Dedifferentiated amniotic fluid mesenchymal stem cell (primary cell): ENCODE measurements around the gene PRKAR2B.
A peak's percentile ranks its signal among the peaks of the same experiment; 100 is the strongest.

ENCODE experiments used
- DNase-seq: peaks from one replicate; pipeline ENCODE4 v3.0.0-alpha.2; 2016; ENCODE audit errors: extremely low spot score

The PRKAR2B gene

DNA sequence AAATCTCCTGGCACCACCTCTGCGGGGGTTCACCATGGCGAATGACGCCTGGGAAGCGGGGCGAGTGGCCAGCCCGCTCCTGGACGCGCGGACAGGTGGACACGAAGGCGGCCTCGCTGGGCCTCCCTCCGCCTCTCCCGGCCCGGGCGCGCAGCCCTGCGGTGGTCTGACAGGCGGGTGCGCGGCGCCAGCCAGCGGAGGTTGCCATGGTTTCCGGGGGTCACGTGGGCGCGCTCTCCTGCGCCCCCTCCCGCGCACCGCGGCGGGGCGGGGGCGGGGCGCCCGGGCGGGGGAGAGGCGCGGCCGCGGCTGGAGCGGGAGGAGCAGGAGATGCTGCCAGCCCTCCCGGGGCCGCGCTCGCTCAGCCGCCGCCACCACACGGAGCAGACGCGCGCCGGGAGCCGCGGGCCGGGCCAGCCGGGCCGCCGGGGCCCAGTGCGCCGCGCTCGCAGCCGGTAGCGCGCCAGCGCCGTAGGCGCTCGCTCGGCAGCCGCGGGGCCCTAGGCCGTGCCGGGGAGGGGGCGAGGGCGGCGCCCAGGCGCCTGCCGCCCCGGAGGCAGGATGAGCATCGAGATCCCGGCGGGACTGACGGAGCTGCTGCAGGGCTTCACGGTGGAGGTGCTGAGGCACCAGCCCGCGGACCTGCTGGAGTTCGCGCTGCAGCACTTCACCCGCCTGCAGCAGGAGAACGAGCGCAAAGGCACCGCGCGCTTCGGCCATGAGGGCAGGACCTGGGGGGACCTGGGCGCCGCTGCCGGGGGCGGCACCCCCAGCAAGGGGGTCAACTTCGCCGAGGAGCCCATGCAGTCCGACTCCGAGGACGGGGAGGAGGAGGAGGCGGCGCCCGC is at the start of gene PRKAR2B:
PRKAR2B (plus strand) TSS at position 359 of the 848 bp plus-strand sequence; CDS start at position 562, 203 bp downstream.
- peak; percentile 29 for DNase-seq

DNA sequence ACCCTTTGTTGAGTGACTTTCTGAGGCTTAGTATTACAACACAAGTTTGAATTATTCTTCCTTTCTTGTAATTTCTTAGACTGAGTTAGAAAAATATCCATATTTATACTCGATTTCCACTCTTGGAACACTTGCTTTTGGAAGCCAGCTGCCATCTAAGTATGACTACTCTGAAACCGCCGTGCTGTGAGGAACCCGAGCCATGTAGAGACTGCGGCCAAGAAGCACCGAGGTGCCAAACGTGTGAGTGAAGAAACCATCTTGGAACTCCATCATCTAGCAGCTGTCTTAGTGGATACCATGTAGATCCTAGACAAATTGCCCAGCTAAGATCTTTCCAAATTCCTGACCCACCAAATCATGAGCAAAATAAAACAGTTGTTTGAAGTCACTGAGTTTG is 49.7 kb upstream of the PRKAR2B start:
- DNase-seq: no peak

DNA sequence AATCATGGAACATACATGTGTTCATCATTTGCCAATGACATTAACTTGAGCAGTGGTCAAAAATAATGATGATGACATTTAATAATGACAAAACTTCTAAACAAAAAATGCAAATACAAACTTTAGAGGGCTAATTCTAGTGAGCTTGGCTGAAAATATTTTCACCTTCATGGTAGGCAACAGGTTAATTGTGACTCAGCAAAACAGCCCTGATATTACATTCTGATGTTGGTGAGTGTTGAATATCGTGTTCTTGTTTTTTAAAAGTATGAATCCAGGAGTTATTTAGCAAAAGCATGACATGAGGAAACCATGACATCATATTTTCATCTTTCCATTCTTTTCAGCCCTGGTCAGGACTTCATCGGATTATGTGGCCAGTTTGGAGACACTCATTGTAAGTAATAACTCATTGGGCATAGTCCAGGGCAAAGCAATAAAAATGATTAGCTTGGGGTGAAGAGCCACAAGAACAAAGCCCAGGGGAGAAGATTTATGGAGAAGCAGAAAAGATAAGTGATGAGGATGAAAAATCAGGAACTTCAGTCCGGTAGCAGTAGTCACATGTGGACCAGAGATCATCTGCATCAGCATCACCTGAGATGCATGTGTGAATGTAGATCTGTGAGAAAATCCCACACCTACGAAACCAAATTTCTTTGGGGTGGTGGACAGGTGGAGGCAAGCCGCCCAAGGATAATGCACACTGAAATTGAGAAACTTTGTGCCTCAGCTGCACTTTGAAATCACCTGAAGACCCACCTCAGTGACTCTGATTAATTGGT is 46.8 kb upstream of the PRKAR2B start:
- DNase-seq: no peak

DNA sequence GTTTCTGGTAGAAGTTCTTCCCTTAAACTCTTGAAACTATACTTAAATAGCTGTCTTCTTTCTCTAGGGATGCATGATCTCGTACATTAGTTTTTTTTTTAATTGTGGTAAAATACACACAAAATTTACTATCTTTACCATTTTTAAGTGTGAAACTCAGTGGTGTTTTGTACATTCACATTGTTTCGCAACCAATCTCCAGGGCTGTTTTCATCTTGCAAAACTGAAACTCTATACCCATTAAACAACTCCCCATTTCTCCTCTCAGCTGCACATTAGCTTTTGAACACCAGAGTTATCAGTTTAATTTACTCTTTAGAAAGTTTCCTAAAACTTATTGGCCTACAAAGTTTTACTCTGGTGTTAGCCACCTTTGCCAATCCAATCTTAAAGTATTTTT is 45.5 kb upstream of the PRKAR2B start:
- DNase-seq: no peak

DNA sequence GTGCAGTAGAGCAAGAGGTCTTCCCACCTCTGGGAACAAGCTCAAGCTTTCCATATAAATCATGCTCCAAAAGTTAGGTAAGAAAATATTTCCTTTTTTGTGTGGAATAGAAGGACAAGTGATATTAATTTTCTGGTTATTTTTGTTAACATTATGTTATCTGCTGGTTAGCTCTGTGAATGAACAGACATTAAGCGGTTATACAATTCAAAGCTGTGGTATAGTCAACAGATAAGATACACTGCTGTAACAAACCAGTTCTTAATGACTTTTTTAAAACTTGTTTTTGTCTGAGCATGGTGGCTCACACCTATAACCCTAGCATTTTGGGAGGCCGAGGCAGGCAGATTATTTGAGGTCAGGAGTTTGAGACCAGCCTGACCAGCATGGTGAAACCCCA is 43.0 kb upstream of the PRKAR2B start:
- no peak for DNase-seq

DNA sequence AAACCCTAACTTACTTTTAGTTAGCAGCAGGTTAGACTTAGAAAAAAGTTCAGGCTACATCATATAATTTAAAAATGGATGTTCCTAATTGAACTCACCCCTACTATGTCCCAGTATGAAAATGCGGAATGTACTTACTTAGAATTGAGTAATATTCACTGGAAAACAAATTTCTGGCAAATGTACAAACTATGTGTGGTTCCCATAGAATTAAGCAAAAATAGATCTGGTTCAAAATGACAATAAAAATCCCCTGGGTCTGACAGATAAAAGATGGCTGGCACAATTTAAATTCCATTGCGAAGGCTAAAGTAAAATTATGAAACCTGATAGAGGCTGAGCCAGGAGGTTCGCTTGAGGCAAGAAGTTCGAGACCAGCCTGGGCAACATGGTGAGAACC is 42.4 kb upstream of the PRKAR2B start:
- DNase-seq: no peak

DNA sequence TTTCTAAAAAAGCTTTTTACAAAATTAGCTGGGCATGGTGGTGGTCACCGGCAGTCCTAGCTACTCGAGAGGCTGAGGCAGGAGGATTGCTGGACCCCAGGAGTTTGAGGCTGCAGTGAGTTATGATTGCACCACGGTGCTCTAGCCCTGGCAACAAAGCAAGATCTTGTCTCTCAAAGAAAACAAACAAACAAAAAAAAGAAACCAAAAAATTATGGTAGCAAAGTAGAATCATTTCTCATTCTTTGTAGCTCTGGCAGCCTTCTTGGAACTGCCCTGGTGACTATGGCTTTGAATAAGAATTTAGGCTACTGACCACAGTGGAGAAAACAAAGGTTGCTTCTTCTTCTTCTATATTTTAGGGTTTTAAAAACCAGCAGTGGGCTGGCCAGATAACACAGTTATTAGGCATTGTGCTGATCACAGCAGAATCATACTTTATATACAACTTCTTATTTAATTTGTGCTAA is 41.9 kb upstream of the PRKAR2B start:
- DNase-seq: no peak

DNA sequence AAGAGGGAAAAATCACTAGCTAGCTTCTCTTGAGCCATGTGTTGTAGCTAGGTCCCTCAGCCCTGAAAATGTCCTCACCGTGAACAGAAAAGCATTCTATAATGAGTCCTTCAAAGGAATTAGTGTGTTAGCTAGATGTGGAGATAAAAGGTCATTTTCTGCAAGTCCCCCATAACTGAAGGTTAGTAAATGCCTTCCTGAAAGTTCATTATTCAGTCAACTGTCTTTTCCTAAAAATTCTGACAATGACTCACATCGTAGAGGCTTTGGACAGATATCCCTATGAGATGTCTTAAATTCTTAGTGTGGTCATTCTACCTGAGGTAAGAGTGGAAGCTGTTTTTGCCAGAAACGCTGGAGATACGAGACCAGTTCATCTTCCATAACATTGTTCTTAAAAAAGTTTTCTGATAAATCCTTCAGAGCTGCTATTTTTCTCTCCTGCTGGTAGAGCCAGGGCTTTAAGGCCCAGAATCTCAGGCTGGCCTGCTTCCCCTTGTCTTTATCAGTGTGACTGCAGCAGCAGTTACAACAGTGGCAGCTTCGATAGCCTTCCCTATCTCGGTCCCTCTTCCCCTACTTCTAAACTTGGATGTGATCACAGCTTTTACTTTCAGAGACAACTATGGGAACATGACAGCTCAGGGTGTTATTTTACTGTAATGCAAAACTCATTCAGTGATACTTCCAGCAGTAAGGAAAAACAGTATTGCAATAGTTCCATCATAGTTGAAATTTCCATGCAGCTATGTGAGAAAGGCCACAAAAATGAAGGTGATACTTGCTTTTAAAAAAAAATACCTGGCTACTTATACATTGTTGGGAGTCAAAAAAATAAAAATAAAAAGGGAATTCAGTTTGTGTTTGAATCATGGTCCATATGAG is 37.3 kb upstream of the PRKAR2B start:
- no peak for DNase-seq

DNA sequence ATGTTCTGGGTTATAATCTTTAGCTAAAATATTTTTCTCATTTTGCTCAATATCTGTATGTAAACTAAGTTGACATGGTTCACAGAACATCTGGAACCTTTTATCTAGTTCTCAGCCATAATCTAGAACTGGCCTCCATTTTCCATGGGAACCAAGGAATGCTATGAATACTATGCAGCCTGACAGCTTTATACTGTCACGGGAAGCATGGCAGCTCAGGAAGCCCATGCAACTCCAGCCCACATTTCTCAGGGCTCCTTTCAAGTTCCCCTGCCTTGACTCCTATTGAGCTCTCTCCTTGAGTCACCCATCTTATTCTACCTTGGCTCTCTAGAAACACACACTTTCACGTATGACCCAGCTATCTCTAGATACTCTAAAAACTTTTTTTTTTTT is 36.6 kb upstream of the PRKAR2B start:
- no peak for DNase-seq

DNA sequence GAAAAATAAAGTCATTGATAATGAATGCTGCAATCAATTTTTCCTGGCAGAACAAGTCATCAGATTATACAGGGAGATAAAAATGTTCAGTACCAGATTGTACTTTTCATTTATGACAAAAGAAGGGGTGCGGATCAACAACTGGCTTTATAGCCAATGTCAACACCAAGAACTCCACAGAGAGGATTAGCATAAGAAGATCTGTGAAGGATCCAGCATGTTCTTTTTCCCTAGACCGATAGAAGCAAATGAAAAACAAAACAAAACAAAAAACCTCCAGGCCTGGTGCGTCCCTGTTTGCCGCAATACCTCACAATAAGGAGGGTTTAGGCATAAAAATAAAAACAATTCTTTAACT is 34.7 kb upstream of the PRKAR2B start:
- DNase-seq: no peak

DNA sequence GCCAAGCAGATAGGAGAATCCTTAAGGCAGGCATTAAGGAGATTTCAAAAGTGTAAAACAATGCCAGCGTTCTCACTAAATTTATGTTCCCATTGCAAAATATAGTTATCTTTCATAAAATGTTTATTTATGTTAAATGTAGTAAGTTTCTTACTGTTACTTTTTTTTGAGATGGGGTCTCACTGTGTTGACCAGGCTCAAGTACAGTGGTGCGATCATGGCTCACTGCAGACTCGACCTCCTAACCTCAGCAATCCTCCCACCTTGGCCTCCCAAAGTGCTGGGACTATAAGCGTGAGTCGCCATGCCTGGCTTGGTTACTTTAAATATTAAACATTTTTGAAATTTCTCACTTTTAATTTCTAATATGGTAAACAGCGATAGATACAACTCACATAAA is 31.8 kb upstream of the PRKAR2B start:
- no peak for DNase-seq

DNA sequence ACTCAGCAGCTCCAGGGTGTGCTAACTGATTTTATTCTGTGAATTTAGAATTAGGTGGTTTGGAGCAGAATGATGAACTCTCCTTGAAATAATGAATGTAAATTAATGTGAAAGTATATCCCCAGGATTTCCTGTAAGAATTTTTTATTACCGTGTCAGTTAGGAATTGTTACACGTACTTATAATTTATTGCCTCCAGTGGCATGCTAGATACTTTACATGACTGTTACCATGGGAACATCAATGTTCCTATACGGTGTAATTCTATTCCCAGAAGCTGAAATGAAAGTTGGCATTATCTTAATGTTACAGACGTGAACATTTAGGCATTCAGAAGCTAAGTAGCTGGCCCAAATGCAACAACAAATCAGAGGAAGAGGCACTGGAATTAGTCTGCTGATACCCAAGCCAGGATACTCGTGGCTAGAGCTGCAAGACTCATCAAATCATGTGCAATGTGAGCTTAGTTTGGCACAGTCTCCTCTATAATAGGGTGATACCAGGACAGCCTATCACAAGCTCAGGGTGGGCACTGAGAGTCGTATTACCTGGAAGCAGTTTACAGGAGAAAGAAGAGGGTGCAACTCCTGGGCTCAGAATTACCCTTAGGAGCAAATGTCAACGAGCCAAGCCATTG is 30.0 kb upstream of the PRKAR2B start:
- DNase-seq: no peak

DNA sequence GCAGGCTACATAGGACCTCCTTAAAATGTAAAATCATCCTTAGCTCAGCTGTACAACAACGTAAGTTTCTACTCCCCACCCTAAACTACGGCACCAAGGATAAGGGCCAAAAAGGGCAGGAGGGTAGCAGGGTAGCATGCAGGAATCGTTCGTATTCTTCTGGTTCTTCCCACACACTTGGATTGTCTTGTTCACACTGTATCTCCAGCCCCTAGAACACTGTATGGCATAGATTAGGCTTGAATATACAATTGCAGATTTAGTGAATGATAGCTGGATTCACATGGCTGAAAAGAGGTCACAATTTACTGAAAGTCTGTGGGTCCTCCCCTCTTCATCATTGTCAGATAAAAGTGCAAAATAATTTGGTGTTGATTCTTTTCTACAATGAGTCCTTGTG is 28.2 kb upstream of the PRKAR2B start:
- no peak for DNase-seq

DNA sequence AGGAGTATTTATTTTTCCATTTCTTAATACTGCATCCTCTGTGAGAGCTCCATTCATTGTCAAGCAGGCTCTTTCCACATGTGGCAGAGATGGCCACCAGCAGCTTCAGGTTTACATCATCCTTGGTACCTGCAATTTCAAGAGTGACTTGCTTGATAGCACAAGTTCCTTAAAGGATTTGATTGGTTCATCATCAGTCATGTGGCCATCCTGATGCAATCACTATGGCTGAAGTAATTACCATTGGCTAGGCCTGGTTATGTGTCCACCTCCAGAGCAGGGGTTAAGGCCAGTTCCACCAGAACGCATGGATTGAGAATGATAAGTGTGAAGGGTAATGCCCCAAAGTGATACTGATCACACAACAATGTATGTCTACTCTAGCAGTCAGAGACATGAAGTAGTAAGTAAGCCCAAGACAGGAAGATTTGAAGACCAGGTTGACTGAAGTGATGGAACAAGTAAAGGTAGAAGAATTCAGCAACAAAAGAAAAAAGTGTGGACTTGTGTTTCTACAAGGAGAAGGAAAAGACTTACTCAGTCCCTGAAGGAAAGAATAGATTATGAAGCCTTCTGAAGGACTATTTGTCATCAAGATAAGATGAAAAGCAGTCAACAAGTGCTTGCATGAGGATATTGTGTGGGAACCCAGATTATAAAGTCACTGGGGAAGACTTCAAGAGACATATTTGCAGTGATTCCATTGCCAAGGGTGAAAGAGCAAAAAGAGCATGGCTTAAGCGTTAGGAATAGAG is 26.4 kb upstream of the PRKAR2B start:
- no peak for DNase-seq

DNA sequence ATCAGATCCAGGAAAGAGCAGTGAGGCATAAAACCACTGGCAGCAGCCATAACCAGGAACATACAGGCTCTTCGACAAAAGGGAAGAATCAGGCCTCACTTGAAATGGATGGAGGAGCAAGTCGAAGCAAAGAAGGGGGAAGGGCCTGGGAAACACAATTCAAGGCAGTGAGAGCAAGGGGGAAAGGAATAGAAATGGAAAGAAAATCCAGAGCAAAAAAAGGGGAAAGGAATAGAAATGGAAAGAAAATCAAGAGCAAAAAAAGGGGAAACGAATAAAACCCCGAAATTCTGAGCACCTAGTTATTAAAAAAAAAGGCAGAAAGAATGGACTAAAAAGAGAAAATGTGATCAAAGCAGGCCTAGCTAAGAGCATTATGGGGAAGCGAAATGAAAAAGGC is 24.1 kb upstream of the PRKAR2B start:
- DNase-seq: no peak

DNA sequence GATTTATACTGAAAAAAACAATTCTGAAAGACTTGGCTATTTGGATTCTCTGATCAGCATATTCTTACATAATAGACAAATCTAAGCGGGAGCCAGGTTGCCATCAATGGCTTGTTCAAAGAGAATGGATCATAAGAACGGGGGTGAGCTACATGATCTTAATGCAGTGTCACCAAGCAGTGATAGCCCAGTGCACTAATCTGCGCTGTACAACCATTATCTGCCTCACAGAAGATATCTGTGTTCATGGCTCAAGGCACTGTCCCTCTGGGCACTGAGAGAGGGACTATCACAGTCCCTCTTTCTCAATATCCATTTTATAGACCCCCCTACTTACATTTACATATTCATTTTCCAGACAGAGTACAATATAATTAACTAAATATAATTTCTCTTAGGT is 22.9 kb upstream of the PRKAR2B start:
- DNase-seq: no peak

DNA sequence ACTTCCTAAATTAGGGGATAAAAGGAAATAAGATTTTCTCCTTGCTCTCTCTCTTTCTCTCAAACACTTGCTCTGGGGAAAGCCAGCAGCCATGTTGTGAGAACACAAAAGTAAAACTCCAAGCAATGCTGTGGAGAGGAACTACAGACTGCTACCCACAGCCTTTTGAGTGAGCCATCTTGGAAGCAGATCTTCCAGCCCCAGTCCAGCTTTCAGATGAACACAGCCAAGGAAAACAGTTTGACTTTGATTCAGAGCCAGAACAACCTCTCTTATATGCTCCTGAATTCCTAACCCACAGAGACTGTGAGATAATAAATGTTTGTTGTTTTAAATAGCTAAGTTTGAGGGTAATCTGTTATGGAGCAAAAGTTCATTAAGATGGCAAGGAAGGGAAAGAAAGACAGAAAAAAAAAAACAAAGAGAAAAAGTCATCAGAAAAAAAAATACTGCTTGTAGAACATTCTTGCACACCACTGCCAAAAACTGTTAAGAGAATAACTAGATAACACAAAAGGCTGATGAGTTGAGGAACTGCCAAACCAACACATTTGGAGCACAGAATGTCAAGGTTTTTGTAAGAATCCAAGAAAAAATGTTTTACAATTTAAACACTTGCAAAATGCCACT is 20.9 kb upstream of the PRKAR2B start:
- no peak for DNase-seq

DNA sequence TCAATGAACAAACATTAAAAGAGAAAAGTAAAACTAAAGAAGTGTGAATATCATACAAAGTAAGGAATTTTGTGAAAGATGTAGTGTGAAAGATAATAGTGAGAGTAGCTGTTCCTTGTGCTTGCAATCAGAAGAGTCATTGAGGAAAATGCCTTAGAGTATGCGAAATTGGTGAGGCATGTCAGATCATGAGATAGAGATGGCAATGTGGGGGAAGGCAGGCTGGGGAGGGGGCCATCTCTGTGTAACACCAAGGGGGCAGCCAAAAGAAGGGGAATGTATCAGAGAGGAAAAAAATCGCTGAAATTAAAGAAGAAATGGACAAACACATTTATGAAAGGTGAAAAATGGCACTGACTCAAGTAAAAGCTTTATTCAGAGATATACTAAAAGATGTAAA is 19.6 kb upstream of the PRKAR2B start:
- DNase-seq: no peak

DNA sequence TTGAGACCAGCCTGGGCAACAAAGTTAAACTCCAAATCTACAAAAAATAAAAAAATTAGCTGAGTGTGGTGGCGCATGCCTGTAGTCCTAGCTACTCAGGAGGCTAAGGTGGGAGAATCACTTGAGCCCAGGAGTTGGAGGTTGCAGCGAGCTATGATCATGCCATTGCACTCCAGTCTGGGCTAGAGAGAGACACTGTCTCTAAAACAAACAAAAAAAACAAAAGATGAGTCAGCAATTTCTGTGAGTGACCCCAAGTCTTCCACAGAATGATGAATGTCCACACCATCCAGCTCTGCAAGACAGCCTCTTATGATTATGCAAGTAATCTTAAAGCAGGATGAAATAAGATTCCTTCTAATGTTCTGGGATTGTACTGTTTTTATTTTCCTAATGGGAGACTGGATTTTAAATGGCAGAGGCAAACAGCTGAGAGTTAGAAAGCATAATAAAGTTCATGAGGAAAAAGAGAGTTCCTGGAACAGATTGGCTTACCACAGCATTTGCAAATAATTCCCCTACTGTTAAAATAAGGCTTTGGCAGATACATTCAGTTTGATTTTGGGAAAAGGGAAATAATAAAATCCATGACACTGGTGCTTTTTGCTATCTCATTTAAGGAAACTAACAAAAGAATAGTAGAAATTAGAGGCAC is 18.9 kb upstream of the PRKAR2B start:
- DNase-seq: no peak

DNA sequence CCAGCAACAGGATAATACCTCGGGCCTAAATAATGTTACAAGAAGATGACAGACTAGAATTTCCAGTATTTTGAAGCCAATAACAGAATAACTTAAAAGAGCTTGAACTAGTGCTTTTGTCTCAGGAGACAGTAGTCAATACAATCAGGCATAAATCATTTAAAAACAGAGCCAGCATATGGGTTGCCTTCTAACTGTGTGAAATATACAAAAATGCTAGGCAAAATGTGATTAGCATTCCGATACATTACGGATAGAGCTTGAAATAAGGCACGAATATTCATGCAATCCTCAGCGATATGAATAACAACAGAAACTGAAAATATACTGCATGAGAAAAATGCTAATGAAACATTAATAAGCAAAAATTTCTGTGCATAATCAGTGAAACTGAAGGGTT is 18.3 kb upstream of the PRKAR2B start:
- DNase-seq: no peak
